H4 (cell line): ENCODE results near the gene GPATCH3. TPM values are rescaled to one million over a fixed set of nuclear protein-coding genes. Genes with fewer than 3 reads are reported as not detected.
"Not testable (repeated sequence)": the region's sequence is repeated elsewhere in the genome, so short reads cannot be mapped to it uniquely, and the experiment has no call there.

ENCODE experiments used
- DNase-seq: peaks from one replicate; pipeline ENCODE4 v3.0.0-alpha.2; 2015; ENCODE audit warnings: low spot score
- total RNA-seq: library from RNA; depleted of rRNA; stranded (reverse); fragments of >200 nt; shearing (Covaris generic); gene quantifications from 2 replicates; pipeline ENCODE4 v1.2.3, GENCODE V29; 2014

GPATCH3 gene
- total RNA-seq, 1 experiment from 2014 or later: 5.1 TPM

- DNase-seq: not testable (repeated sequence)
These were observed 27.2 kb downstream of the GPATCH3 start for GRCh38 chr1:26873097-26873496.

- DNase-seq: peak; percentile 92
These were observed 35.4 kb downstream of the GPATCH3 start for GRCh38 chr1:26864610-26865480.

- DNase-seq: no peak
These were observed 36.6 kb downstream of the GPATCH3 start for GRCh38 chr1:26863685-26864077.

- DNase-seq: peak; percentile 72
These were observed 37.2 kb downstream of the GPATCH3 start, which contains the start of gene SFN for GRCh38 chr1:26862781-26863684. Gene SFN, plus strand, starts transcription at chr1:26863149. Its CDS starts 64 bp downstream, at chr1:26863213.

- DNase-seq: no peak
These were observed 38.3 kb downstream of the GPATCH3 start for GRCh38 chr1:26861889-26862378.

GRCh38 chr1:26861286-26861701, 39.0 kb downstream of the GPATCH3 start:
- DNase-seq: no peak

- DNase-seq: no peak
These were observed 41.2 kb downstream of the GPATCH3 start for GRCh38 chr1:26858891-26859640.

GRCh38 chr1:26858160-26858559, 42.1 kb downstream of the GPATCH3 start:
- DNase-seq: no peak

- no peak for DNase-seq
These were observed 42.7 kb downstream of the GPATCH3 start for GRCh38 chr1:26857473-26858060.

- DNase-seq: no peak
These were observed 43.4 kb downstream of the GPATCH3 start for GRCh38 chr1:26856604-26857469.

GRCh38 chr1:26856181-26856580, 44.1 kb downstream of the GPATCH3 start:
- no peak for DNase-seq

- no peak for DNase-seq
These were observed 44.6 kb downstream of the GPATCH3 start for GRCh38 chr1:26855636-26856035.

- DNase-seq: no peak
These were observed 45.4 kb downstream of the GPATCH3 start for GRCh38 chr1:26854906-26855305.

GRCh38 chr1:26853600-26853999, 46.7 kb downstream of the GPATCH3 start:
- DNase-seq: no peak

GRCh38 chr1:26853156-26853555, 47.1 kb downstream of the GPATCH3 start:
- peak; percentile 80 for DNase-seq

GRCh38 chr1:26852701-26853100, 47.6 kb downstream of the GPATCH3 start:
- no peak for DNase-seq

GRCh38 chr1:26851106-26851684, 49.1 kb downstream of the GPATCH3 start:
- no peak for DNase-seq

GRCh38 chr1:26848941-26849774, 51.1 kb downstream of the GPATCH3 start:
- peak; percentile 79 for DNase-seq

- DNase-seq: no peak
These were observed 51.8 kb downstream of the GPATCH3 start for GRCh38 chr1:26848499-26848898.
